ENCODE measurements around the gene RABGGTA. TPM values are rescaled to one million over a fixed set of nuclear protein-coding genes. Genes with fewer than 3 reads are reported as not detected.
"Not testable (repeated sequence)": the region's sequence is repeated elsewhere in the genome, so short reads cannot be mapped to it uniquely, and the experiment has no call there.

Gene RABGGTA
- total RNA-seq, 1 experiment from 2014 or later = 25.6 TPM

DNA sequence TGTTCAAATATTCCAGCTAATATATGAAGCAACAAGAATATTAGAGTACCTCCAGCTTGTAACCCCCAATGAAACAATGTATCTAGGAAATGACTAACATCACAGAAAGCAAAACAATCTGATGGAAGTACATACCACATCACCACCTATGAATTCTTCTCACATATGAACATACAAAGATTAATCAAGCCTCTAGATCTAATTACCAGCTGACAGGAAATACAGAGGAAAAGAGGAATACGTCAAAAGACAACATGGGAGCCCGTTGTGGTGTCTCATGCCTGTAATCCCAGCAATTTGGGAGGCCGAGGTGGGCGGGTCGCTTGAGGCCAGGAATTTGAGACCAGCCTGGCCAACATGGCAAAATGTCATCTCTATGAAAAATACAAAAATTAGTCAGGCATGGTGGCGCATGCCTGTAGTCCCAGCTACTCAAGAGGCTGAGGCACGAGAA lies 46.8 kb downstream of the RABGGTA start:
- H3K27ac ChIP-seq (ENCODE audit: insufficient read length, low read depth, low read length) = no peak overlapping the region
- no peak overlapping the region for H3K14ac ChIP-seq (ENCODE audit: insufficient read depth, low read length)
- WGBS (ENCODE audit: extremely low coverage, insufficient read length, low lambda C conversion rate) = no CpG with 5 or more reads among the region's 7 CpGs
- H3K9me3 ChIP-seq (ENCODE audit: control insufficient read depth, low read depth, low read length) = no peaks in the 10 kb centered on the region
- peaks cover 5% of the 10 kb centered on the region; the same call in 1 of the 2 replicates for H3K79me2 ChIP-seq (ENCODE audit: insufficient read depth, low read length)
- H3K4me1 Mint-ChIP-seq = no peaks in the 10 kb centered on the region
- no peaks in the 10 kb centered on the region for H3K27me3 ChIP-seq (ENCODE audit: insufficient read depth, low read length)
- H3K27me3 Mint-ChIP-seq (ENCODE audit: low read depth) = no peaks in the 10 kb centered on the region
- H3K4me2 ChIP-seq (ENCODE audit: insufficient read depth, insufficient read length, low read length) = no peak overlapping the region
- no peak overlapping the region for H2BK5ac ChIP-seq (ENCODE audit: insufficient read length, low read length)
- H2AFZ ChIP-seq (ENCODE audit: low read length) = no peak overlapping the region
- peak overlapping the region in 1 of 3 experiments; percentile 65; a peak in 3 of 7 replicates for H3K27ac Mint-ChIP-seq
- no peak overlapping the region for H3T11ph ChIP-seq (ENCODE audit: low read length)
- no peak overlapping the region for H3K18ac ChIP-seq (ENCODE audit: insufficient read length, low read depth, low read length)
- no peak overlapping the region for H2BK120ac ChIP-seq (ENCODE audit: low read depth, low read length, poor library complexity, severe bottlenecking)
- H2AK5ac ChIP-seq (ENCODE audit: insufficient read length, low read length) = no peak overlapping the region
- H3K4me1 ChIP-seq (ENCODE audit: insufficient read depth, low read length) = no peaks in the 10 kb centered on the region
- H2BK15ac ChIP-seq (ENCODE audit: low read depth, low read length) = no peak overlapping the region
- no peaks in the 10 kb centered on the region for H3K23me2 ChIP-seq (ENCODE audit: insufficient read length, low read depth, low read length, poor library complexity, severe bottlenecking)
- TF ChIP-seq, protein P1, sequence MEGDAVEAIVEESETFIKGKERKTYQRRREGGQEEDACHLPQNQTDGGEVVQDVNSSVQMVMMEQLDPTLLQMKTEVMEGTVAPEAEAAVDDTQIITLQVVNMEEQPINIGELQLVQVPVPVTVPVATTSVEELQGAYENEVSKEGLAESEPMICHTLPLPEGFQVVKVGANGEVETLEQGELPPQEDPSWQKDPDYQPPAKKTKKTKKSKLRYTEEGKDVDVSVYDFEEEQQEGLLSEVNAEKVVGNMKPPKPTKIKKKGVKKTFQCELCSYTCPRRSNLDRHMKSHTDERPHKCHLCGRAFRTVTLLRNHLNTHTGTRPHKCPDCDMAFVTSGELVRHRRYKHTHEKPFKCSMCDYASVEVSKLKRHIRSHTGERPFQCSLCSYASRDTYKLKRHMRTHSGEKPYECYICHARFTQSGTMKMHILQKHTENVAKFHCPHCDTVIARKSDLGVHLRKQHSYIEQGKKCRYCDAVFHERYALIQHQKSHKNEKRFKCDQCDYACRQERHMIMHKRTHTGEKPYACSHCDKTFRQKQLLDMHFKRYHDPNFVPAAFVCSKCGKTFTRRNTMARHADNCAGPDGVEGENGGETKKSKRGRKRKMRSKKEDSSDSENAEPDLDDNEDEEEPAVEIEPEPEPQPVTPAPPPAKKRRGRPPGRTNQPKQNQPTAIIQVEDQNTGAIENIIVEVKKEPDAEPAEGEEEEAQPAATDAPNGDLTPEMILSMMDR (conservative IDR thresholded peaks at IDR 0.05) = no peak
- H3K56ac ChIP-seq (ENCODE audit: insufficient read length, low read depth, low read length) = no peak overlapping the region
- no peak overlapping the region for H4K8ac ChIP-seq (replicated peaks; ENCODE audit: insufficient read length, low read depth, low read length)
- no peak overlapping the region for H3K9ac ChIP-seq (ENCODE audit: extremely low read depth, insufficient read length, low read length)
- H4K5ac ChIP-seq (ENCODE audit: insufficient read length, low read depth, low read length) = no peak overlapping the region
- H3K23ac ChIP-seq (ENCODE audit: insufficient read length, low read depth, low read length) = no peak overlapping the region
- peaks cover 7 to 24% (median 18%) of the 10 kb centered on the region in 3 experiments; a peak in 6 of 7 replicates for H3K36me3 Mint-ChIP-seq (ENCODE audit: insufficient read depth in 1 of 3, low read depth in 3 of 3)
- peaks cover 15% of the 10 kb centered on the region for H3K79me1 ChIP-seq (ENCODE audit: insufficient read depth, low read depth, low read length, poor library complexity, severe bottlenecking)
- no peak for DNase-seq
- no peak overlapping the region for H4K91ac ChIP-seq (ENCODE audit: insufficient read length, low read depth, low read length)
- no peaks in the 10 kb centered on the region for H3K9me3 Mint-ChIP-seq
- H2BK12ac ChIP-seq (ENCODE audit: insufficient read length, low read depth, low read length) = no peak overlapping the region
- no peak overlapping the region for H3K4me3 Mint-ChIP-seq
- no peaks in the 10 kb centered on the region for H4K20me1 ChIP-seq (ENCODE audit: control insufficient read depth, insufficient read depth, insufficient read length)
- no peak overlapping the region for H3K4ac ChIP-seq (ENCODE audit: low read depth, low read length)
- no peak overlapping the region for H2BK20ac ChIP-seq (ENCODE audit: low read depth, low read length, poor library complexity, severe bottlenecking)

DNA sequence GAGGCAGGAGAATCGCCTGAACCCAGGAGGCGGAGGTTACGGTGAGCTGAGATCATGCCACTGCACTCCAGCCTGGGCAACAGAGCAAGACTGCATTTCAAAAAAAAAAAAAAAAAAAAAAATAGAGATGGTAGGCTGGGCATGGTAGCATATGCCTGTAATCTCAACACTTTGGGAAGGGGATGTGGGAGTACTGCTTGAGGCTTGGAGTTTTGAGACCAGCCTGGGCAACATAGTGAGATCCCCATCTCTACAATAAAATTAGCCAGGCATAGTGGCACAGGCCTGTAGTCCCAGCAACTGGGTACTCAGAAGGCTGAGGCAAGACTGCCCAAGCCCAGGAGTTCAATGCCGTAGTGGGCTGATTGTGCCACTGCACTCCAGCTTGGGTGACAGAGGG lies 48.4 kb downstream of the RABGGTA start:
- H3K56ac ChIP-seq (ENCODE audit: insufficient read length, low read depth, low read length); H3K18ac ChIP-seq (ENCODE audit: insufficient read length, low read depth, low read length); H4K20me1 ChIP-seq (ENCODE audit: control insufficient read depth, insufficient read depth, insufficient read length); H3K4me3 Mint-ChIP-seq; H3K27ac Mint-ChIP-seq; H4K8ac ChIP-seq (replicated peaks; ENCODE audit: insufficient read length, low read depth, low read length); H3K9me3 Mint-ChIP-seq; H2AK5ac ChIP-seq (ENCODE audit: insufficient read length, low read length); H3K4ac ChIP-seq (ENCODE audit: low read depth, low read length); H4K91ac ChIP-seq (ENCODE audit: insufficient read length, low read depth, low read length); H2BK20ac ChIP-seq (ENCODE audit: low read depth, low read length, poor library complexity, severe bottlenecking); H4K5ac ChIP-seq (ENCODE audit: insufficient read length, low read depth, low read length); H3K9me3 ChIP-seq (ENCODE audit: control insufficient read depth, low read depth, low read length); DNase-seq; H2AFZ ChIP-seq (ENCODE audit: low read length); H2BK15ac ChIP-seq (ENCODE audit: low read depth, low read length); H3K4me2 ChIP-seq (ENCODE audit: insufficient read depth, insufficient read length, low read length); H2BK5ac ChIP-seq (ENCODE audit: insufficient read length, low read length); H3K4me1 ChIP-seq (ENCODE audit: insufficient read depth, low read length); H2BK120ac ChIP-seq (ENCODE audit: low read depth, low read length, poor library complexity, severe bottlenecking); H3K23ac ChIP-seq (ENCODE audit: insufficient read length, low read depth, low read length); H3K27me3 Mint-ChIP-seq (ENCODE audit: low read depth); H3K27me3 ChIP-seq (ENCODE audit: insufficient read depth, low read length); H3K4me1 Mint-ChIP-seq; H2BK12ac ChIP-seq (ENCODE audit: insufficient read length, low read depth, low read length); H3T11ph ChIP-seq (ENCODE audit: low read length); H3K79me2 ChIP-seq (ENCODE audit: insufficient read depth, low read length); H3K9ac ChIP-seq (ENCODE audit: extremely low read depth, insufficient read length, low read length); H3K23me2 ChIP-seq (ENCODE audit: insufficient read length, low read depth, low read length, poor library complexity, severe bottlenecking); H3K14ac ChIP-seq (ENCODE audit: insufficient read depth, low read length); H3K27ac ChIP-seq (ENCODE audit: insufficient read length, low read depth, low read length): not testable (repeated sequence)
- H3K79me1 ChIP-seq (ENCODE audit: insufficient read depth, low read depth, low read length, poor library complexity, severe bottlenecking) = peaks cover 11% of the 10 kb centered on the region
- no CpG with 5 or more reads among the region's 4 CpGs for WGBS (ENCODE audit: extremely low coverage, insufficient read length, low lambda C conversion rate)
- H3K36me3 Mint-ChIP-seq (ENCODE audit: insufficient read depth in 1 of 3, low read depth in 3 of 3) = peaks cover 5 to 19% (median 13%) of the 10 kb centered on the region in 3 experiments; a peak in 5 of 7 replicates

All from H9 (cell line).